ENCODE measurements around the gene GNPTG. TPM values are rescaled to one million over a fixed set of nuclear protein-coding genes. Genes with fewer than 3 reads are reported as not detected.

Gene GNPTG
- total and polyA plus RNA-seq, 2 of the 13 experiments (the other 11 are each of a cell fraction or from before 2014, with no cell fraction given): 22.7 to 71.1 TPM

DNA sequence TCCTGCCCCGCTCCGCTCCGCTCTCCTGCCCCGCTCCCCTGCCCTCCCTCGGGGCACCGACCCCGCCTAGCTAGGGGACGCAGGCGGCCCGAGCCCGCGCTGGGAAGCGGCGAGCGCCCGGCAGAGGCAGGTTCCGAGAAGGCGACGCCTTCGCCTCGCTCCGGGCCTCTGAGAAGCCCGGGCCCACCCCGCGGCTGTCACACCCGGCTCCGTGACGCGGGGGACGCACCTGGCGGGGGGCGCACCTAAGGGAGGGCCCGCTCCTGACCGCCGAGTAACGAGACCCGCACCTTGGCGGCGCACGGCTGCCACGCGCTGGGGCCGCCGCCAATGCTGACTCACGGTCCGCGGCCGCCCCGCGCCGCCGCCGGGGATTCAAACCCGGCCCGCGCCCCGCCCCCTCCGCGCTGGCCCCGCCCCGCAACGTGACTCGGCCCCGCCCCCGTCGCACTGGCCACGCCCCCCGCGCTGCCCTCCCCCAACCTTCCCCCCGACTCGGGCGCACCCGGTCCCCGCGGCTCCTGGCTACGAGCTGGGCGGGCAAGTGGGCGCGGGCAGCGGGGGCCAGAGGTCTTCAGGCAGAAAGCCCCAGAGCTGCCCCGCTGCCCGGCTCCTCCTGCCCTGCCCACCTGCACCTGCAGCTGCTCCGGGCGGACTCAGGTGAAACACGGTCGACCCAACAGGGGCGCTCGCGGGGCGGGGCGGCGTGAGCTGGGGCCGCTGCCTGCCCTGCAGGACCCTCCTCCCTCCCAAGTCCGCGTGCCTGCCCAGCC lies 27.8 kb downstream of the GNPTG start (continued):
- TF ChIP-seq ZNF446 (CRISPR knock-in tag; IDR thresholded peaks at IDR 0.05): no peak
- TF ChIP-seq, protein P1, sequence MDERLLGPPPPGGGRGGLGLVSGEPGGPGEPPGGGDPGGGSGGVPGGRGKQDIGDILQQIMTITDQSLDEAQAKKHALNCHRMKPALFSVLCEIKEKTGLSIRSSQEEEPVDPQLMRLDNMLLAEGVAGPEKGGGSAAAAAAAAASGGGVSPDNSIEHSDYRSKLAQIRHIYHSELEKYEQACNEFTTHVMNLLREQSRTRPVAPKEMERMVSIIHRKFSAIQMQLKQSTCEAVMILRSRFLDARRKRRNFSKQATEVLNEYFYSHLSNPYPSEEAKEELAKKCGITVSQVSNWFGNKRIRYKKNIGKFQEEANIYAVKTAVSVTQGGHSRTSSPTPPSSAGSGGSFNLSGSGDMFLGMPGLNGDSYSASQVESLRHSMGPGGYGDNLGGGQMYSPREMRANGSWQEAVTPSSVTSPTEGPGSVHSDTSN (CRISPR knock-in tag; IDR thresholded peaks at IDR 0.05): no peak
- no peak for TF ChIP-seq ZNF430 (CRISPR knock-in tag; IDR thresholded peaks at IDR 0.05)
- TF ChIP-seq ZNF274 (CRISPR knock-in tag; IDR thresholded peaks at IDR 0.05): no peak
- no peak for TF ChIP-seq EHMT2 (IDR thresholded peaks at IDR 0.05; ENCODE audit: borderline replicate concordance, low read depth, low read length)
- no peak for TF ChIP-seq HNF1B (CRISPR knock-in tag; IDR thresholded peaks at IDR 0.05)
- 0 out of 2 replicates have a peak, but pooled peaks have one; percentile 10 for TF ChIP-seq ZC3H13 (CRISPR knock-in tag; IDR thresholded peaks at IDR 0.05)
- no peak for TF ChIP-seq REST (IDR thresholded peaks at IDR 0.05; ENCODE audit: borderline replicate concordance in 1 of 2, low read depth in 1 of 2, low read length in 2 of 2)
- no peak for TF ChIP-seq TEAD2 (CRISPR knock-in tag; IDR thresholded peaks at IDR 0.05)
- TF ChIP-seq ZNF841 (CRISPR knock-in tag; IDR thresholded peaks at IDR 0.05; ENCODE audit: borderline replicate concordance): no peak
- TF ChIP-seq, protein P2, sequence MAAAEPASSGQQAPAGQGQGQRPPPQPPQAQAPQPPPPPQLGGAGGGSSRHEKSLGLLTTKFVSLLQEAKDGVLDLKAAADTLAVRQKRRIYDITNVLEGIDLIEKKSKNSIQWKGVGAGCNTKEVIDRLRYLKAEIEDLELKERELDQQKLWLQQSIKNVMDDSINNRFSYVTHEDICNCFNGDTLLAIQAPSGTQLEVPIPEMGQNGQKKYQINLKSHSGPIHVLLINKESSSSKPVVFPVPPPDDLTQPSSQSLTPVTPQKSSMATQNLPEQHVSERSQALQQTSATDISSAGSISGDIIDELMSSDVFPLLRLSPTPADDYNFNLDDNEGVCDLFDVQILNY (CRISPR knock-in tag; conservative IDR thresholded peaks at IDR 0.05): no peak
- no peak for TF ChIP-seq ZNF678 (CRISPR knock-in tag; IDR thresholded peaks at IDR 0.05)
- no peak for TF ChIP-seq ZNF142 (CRISPR knock-in tag; IDR thresholded peaks at IDR 0.05)
- no peak for TF ChIP-seq EZH2 (conservative IDR thresholded peaks at IDR 0.05; ENCODE audit: low read depth, low read length)
- TF ChIP-seq ZNF891 (CRISPR knock-in tag; IDR thresholded peaks at IDR 0.05): peak; percentile 31; the same call in 1 of the 2 replicates
- TF ChIP-seq CHCHD3 (CRISPR knock-in tag; IDR thresholded peaks at IDR 0.05): no peak
